Lung (tissue), 12 donors: Measurements from ENCODE around the gene NLRP8. TPM values are rescaled to one million over a fixed set of nuclear protein-coding genes. Genes with fewer than 3 reads are reported as not detected.

Experiments used
- ATAC-seq: fragments of 200-7000 bp; cut with Tn5 transposase; one replicate; pipeline ENCODE4 v1.9.1; 2020; ENCODE audit warnings: moderate number of reproducible peaks; ENCODE audit not compliant: insufficient read depth, low FRiP score
- DNase-seq, 3 donors: peaks; one replicate each; pipeline ENCODE4 v3.0.0-alpha.2; 2013 to 2017
- H3K27ac ChIP-seq, 2 donors: one replicate each; pipeline ENCODE4 v1.5.1; 2013; ENCODE audit warnings: mild to moderate bottlenecking in 2 of 2, moderate library complexity in 2 of 2, control low read depth in 1 of 2, inconsistent platforms in 1 of 2, low read depth in 1 of 2, low read length in 1 of 2
- H3K27me3 ChIP-seq, 3 donors: one replicate each; pipeline ENCODE4 v1.5.1; 2013; ENCODE audit warnings: low read length in 2 of 3; ENCODE audit not compliant: control insufficient read depth in 3 of 3, insufficient read depth in 3 of 3
- H3K36me3 ChIP-seq, 4 donors: one replicate each; pipeline ENCODE4 v1.5.1; 2013; ENCODE audit warnings: low read length in 4 of 4, mild to moderate bottlenecking in 1 of 4, moderate library complexity in 1 of 4; ENCODE audit not compliant: control insufficient read depth in 4 of 4, insufficient read depth in 4 of 4
- H3K4me1 ChIP-seq, 5 donors: one replicate each; pipeline ENCODE4 v1.5.1; 2013; ENCODE audit warnings: low read length in 5 of 5, mild to moderate bottlenecking in 2 of 5, moderate library complexity in 1 of 5; ENCODE audit not compliant: control insufficient read depth in 5 of 5, insufficient read depth in 5 of 5
- H3K4me3 ChIP-seq: one replicate; pipeline ENCODE4 v1.5.1; 2013; ENCODE audit warnings: mild to moderate bottlenecking, control low read depth, moderate library complexity
- H3K9ac ChIP-seq, 2 donors: one replicate each; pipeline ENCODE4 v1.5.1; 2013; ENCODE audit warnings: low read length in 2 of 2, control low read depth in 1 of 2; ENCODE audit not compliant: insufficient read depth in 1 of 2
- H3K9me3 ChIP-seq, 4 donors: one replicate each; pipeline ENCODE4 v1.5.1; 2013; ENCODE audit warnings: low read length in 3 of 4, mild to moderate bottlenecking in 1 of 4, moderate library complexity in 1 of 4; ENCODE audit not compliant: control insufficient read depth in 4 of 4, insufficient read depth in 3 of 4
- WGBS, 2 donors: extraction: QIAGEN DNeasy Blood & Tissue Kit; methylation state at CpG; one replicate each; pipeline ENCODE4 v1.1.7; 2013; 5-methylcytosine and 5-hydroxymethylcytosine counted together
- polyA plus RNA-seq, 2 donors: library from polyadenylated mRNA; stranded (reverse); fragments of 200-250 nt; gene quantifications; one replicate each; pipeline ENCODE4 v1.2.1, GENCODE V29; 2013
- total RNA-seq, 2 donors: library from RNA; depleted of rRNA in 1 of 2; stranded (reverse); fragments of >200 nt in 1 of 2; gene quantifications; one replicate each; pipeline ENCODE4 v1.2.1, GENCODE V29; 2014 to 2021
- TF ChIP-seq, protein P1 (sequence below): IDR thresholded peaks from 2 replicates; pipeline ENCODE4 v1.5.1; 2012; ENCODE audit warnings: mild to moderate bottlenecking; ENCODE audit errors: control extremely low read depth, extremely low read depth
- donor health status: control.
- donor health status: control.
- donor health status: Bipolar disorder and iron deficiency.
- donor health status: healthy.
- donor health status: DM: yes; HTN: yes; CAD: no.

NLRP8 gene
- total and polyA plus RNA-seq, 4 donors: not detected

DNA sequence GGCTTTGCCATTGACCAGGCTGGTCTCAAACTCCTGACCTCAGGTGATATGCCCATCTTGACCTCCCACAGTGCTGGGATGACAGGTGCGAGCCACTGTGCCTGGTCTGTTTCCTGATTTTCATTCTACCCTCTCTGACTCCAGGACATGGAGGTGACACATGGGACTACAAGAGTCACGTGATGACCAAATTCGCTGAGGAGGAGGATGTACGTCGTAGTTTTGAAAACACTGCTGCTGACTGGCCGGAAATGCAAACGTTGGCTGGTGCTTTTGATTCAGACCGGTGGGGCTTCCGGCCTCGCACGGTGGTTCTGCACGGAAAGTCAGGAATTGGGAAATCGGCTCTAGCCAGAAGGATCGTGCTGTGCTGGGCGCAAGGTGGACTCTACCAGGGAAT is 79.1 kb downstream of the NLRP8 start:
- peaks cover 0 to 16% (median 5%) of the 10 kb centered on the region in 4 donors for H3K9me3 ChIP-seq
- H3K4me1 ChIP-seq: no peaks in the 10 kb centered on the region
- TF ChIP-seq, protein P1, sequence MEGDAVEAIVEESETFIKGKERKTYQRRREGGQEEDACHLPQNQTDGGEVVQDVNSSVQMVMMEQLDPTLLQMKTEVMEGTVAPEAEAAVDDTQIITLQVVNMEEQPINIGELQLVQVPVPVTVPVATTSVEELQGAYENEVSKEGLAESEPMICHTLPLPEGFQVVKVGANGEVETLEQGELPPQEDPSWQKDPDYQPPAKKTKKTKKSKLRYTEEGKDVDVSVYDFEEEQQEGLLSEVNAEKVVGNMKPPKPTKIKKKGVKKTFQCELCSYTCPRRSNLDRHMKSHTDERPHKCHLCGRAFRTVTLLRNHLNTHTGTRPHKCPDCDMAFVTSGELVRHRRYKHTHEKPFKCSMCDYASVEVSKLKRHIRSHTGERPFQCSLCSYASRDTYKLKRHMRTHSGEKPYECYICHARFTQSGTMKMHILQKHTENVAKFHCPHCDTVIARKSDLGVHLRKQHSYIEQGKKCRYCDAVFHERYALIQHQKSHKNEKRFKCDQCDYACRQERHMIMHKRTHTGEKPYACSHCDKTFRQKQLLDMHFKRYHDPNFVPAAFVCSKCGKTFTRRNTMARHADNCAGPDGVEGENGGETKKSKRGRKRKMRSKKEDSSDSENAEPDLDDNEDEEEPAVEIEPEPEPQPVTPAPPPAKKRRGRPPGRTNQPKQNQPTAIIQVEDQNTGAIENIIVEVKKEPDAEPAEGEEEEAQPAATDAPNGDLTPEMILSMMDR: no peak
- WGBS, 2 donors: 90 to 91% methylated on average over 15 of the region's 15 CpGs
- H3K4me3 ChIP-seq: no peak overlapping the region
- H3K9ac ChIP-seq: no peak overlapping the region
- no peaks in the 10 kb centered on the region for H3K27me3 ChIP-seq
- no peak for DNase-seq
- H3K27ac ChIP-seq: no peak overlapping the region
- H3K36me3 ChIP-seq: no peaks in the 10 kb centered on the region
- ATAC-seq: no peak

Other genes starting within 250 kb of the NLRP8 start
- not detected for gene NLRP9, start 209.4 kb upstream of the NLRP8 start, total RNA-seq
- not detected for gene NLRP9, start 209.4 kb upstream of the NLRP8 start, polyA plus RNA-seq
- gene RFPL4A, start 188.7 kb upstream of the NLRP8 start, total RNA-seq: not detected
- not detected for gene RFPL4A, start 188.7 kb upstream of the NLRP8 start, polyA plus RNA-seq
- gene RFPL4AL1, start 178.7 kb upstream of the NLRP8 start, total RNA-seq: not detected
- gene RFPL4AL1, start 178.7 kb upstream of the NLRP8 start, polyA plus RNA-seq: not detected
- gene NLRP11, start 115.8 kb upstream of the NLRP8 start, total RNA-seq: not detected
- not detected for gene NLRP11, start 115.8 kb upstream of the NLRP8 start, polyA plus RNA-seq
- under 1 TPM in 1 of 2 donors, not detected in 1; 0.11 TPM for gene NLRP4, start 111.3 kb upstream of the NLRP8 start, total RNA-seq
- gene NLRP4, start 111.3 kb upstream of the NLRP8 start, polyA plus RNA-seq: not detected
- not detected for gene NLRP13, start 15.5 kb upstream of the NLRP8 start, total RNA-seq
- gene NLRP13, start 15.5 kb upstream of the NLRP8 start, polyA plus RNA-seq: not detected
- gene NLRP5, start 38.9 kb downstream of the NLRP8 start, total RNA-seq: not detected
- not detected for gene NLRP5, start 38.9 kb downstream of the NLRP8 start, polyA plus RNA-seq
- gene ZNF787, start 173.5 kb downstream of the NLRP8 start, total RNA-seq: 10 to 100 TPM; 27.5 to 44.7 TPM
- gene ZNF787, start 173.5 kb downstream of the NLRP8 start, polyA plus RNA-seq: 10 to 100 TPM; 29.3 to 35.1 TPM
- gene ZNF444, start 193.5 kb downstream of the NLRP8 start, total RNA-seq: 10 to 100 TPM; 39.2 to 55.5 TPM
- gene ZNF444, start 193.5 kb downstream of the NLRP8 start, polyA plus RNA-seq: 10 to 100 TPM; 27.8 to 44.1 TPM
- not detected for gene GALP, start 228.2 kb downstream of the NLRP8 start, total RNA-seq
- gene GALP, start 228.2 kb downstream of the NLRP8 start, polyA plus RNA-seq: not detected
- gene ZSCAN5B, start 250.0 kb downstream of the NLRP8 start, total RNA-seq: not detected
- gene ZSCAN5B, start 250.0 kb downstream of the NLRP8 start, polyA plus RNA-seq: under 1 TPM; 0.05 to 0.08 TPM